Activated naive CD8-positive, alpha-beta T cell (primary cell): ENCODE results near the gene COBL.

Source experiments
- H3K27ac Mint-ChIP-seq: one replicate; pipeline ENCODE4 v1.8.0; 2021; ENCODE audit warnings: mixed read lengths
- H3K27me3 Mint-ChIP-seq: one replicate; pipeline ENCODE4 v1.8.0; 2021; ENCODE audit warnings: mixed read lengths
- H3K36me3 Mint-ChIP-seq: one replicate; pipeline ENCODE4 v1.8.0; 2021; ENCODE audit warnings: mixed read lengths
- H3K4me1 Mint-ChIP-seq: one replicate; pipeline ENCODE4 v1.8.0; 2021; ENCODE audit warnings: low read depth, mixed read lengths
- H3K4me3 Mint-ChIP-seq: one replicate; pipeline ENCODE4 v1.8.0; 2021; ENCODE audit warnings: mild to moderate bottlenecking, mixed read lengths
- H3K9me3 Mint-ChIP-seq: one replicate; pipeline ENCODE4 v1.8.0; 2021; ENCODE audit warnings: low read depth, mixed read lengths

COBL gene

GRCh38 chr7:51075681-51076580 lies 240.7 kb downstream of the COBL start:
- Mint-ChIP-seq H3K9me3 (no peaks in the 10 kb centered on the region), H3K27ac (no peak overlapping the region), H3K36me3 (no peaks in the 10 kb centered on the region), H3K4me1 (no peaks in the 10 kb centered on the region), H3K27me3 (no peaks in the 10 kb centered on the region), H3K4me3 (no peak overlapping the region)

- no peaks in the 10 kb centered on the region for H3K27me3 Mint-ChIP-seq
- H3K36me3 Mint-ChIP-seq: no peaks in the 10 kb centered on the region
- no peaks in the 10 kb centered on the region for H3K4me1 Mint-ChIP-seq
- H3K9me3 Mint-ChIP-seq: no peaks in the 10 kb centered on the region
- H3K27ac Mint-ChIP-seq: no peak overlapping the region
- no peak overlapping the region for H3K4me3 Mint-ChIP-seq
Observed at GRCh38 chr7:51073171-51073570, 243.4 kb downstream of the COBL start.

GRCh38 chr7:51072281-51072680 lies 244.3 kb downstream of the COBL start:
- no peak overlapping the region for H3K4me3 Mint-ChIP-seq
- no peaks in the 10 kb centered on the region for H3K36me3 Mint-ChIP-seq
- H3K9me3 Mint-ChIP-seq: no peaks in the 10 kb centered on the region
- H3K4me1 Mint-ChIP-seq: no peaks in the 10 kb centered on the region
- no peaks in the 10 kb centered on the region for H3K27me3 Mint-ChIP-seq
- H3K27ac Mint-ChIP-seq: no peak overlapping the region

GRCh38 chr7:51071427-51071826 lies 245.2 kb downstream of the COBL start:
- Mint-ChIP-seq H3K4me3 (no peak overlapping the region), H3K9me3 (no peaks in the 10 kb centered on the region), H3K4me1 (no peaks in the 10 kb centered on the region), H3K27me3 (no peaks in the 10 kb centered on the region), H3K36me3 (no peaks in the 10 kb centered on the region), H3K27ac (no peak overlapping the region)

- Mint-ChIP-seq H3K27ac (no peak overlapping the region), H3K4me3 (no peak overlapping the region), H3K36me3 (no peaks in the 10 kb centered on the region), H3K27me3 (no peaks in the 10 kb centered on the region), H3K9me3 (no peaks in the 10 kb centered on the region), H3K4me1 (no peaks in the 10 kb centered on the region)
Observed at GRCh38 chr7:51070151-51070550, 246.5 kb downstream of the COBL start.

GRCh38 chr7:51069411-51070083 lies 247.1 kb downstream of the COBL start:
- no peak overlapping the region for H3K27ac Mint-ChIP-seq
- no peaks in the 10 kb centered on the region for H3K4me1 Mint-ChIP-seq
- no peaks in the 10 kb centered on the region for H3K9me3 Mint-ChIP-seq
- H3K27me3 Mint-ChIP-seq: no peaks in the 10 kb centered on the region
- H3K4me3 Mint-ChIP-seq: no peak overlapping the region
- no peaks in the 10 kb centered on the region for H3K36me3 Mint-ChIP-seq

GRCh38 chr7:51068401-51068800 lies 248.2 kb downstream of the COBL start:
- Mint-ChIP-seq H3K4me3 (no peak overlapping the region), H3K27ac (no peak overlapping the region), H3K36me3 (no peaks in the 10 kb centered on the region), H3K9me3 (no peaks in the 10 kb centered on the region), H3K4me1 (no peaks in the 10 kb centered on the region), H3K27me3 (no peaks in the 10 kb centered on the region)

GRCh38 chr7:51067757-51068156 lies 248.9 kb downstream of the COBL start:
- H3K4me3 Mint-ChIP-seq: no peak overlapping the region
- no peaks in the 10 kb centered on the region for H3K27me3 Mint-ChIP-seq
- H3K9me3 Mint-ChIP-seq: no peaks in the 10 kb centered on the region
- no peaks in the 10 kb centered on the region for H3K36me3 Mint-ChIP-seq
- no peak overlapping the region for H3K27ac Mint-ChIP-seq
- no peaks in the 10 kb centered on the region for H3K4me1 Mint-ChIP-seq

GRCh38 chr7:51067258-51067657 lies 249.4 kb downstream of the COBL start:
- no peak overlapping the region for H3K4me3 Mint-ChIP-seq
- H3K27me3 Mint-ChIP-seq: no peaks in the 10 kb centered on the region
- H3K36me3 Mint-ChIP-seq: no peaks in the 10 kb centered on the region
- H3K27ac Mint-ChIP-seq: no peak overlapping the region
- no peaks in the 10 kb centered on the region for H3K4me1 Mint-ChIP-seq
- no peaks in the 10 kb centered on the region for H3K9me3 Mint-ChIP-seq

- no peak overlapping the region for H3K4me3 Mint-ChIP-seq
- no peaks in the 10 kb centered on the region for H3K27me3 Mint-ChIP-seq
- no peaks in the 10 kb centered on the region for H3K4me1 Mint-ChIP-seq
- H3K36me3 Mint-ChIP-seq: no peaks in the 10 kb centered on the region
- no peaks in the 10 kb centered on the region for H3K9me3 Mint-ChIP-seq
- no peak overlapping the region for H3K27ac Mint-ChIP-seq
Observed at GRCh38 chr7:51066405-51066882, 250.2 kb downstream of the COBL start.

- Mint-ChIP-seq H3K27ac (no peak overlapping the region), H3K27me3 (no peaks in the 10 kb centered on the region), H3K4me3 (no peak overlapping the region), H3K36me3 (no peaks in the 10 kb centered on the region), H3K4me1 (no peaks in the 10 kb centered on the region), H3K9me3 (no peaks in the 10 kb centered on the region)
Observed at GRCh38 chr7:51065766-51066165, 250.8 kb downstream of the COBL start.

GRCh38 chr7:51064688-51065087 lies 251.9 kb downstream of the COBL start:
- H3K27me3 Mint-ChIP-seq: no peaks in the 10 kb centered on the region
- H3K4me3 Mint-ChIP-seq: no peak overlapping the region
- H3K27ac Mint-ChIP-seq: no peak overlapping the region
- no peaks in the 10 kb centered on the region for H3K4me1 Mint-ChIP-seq
- no peaks in the 10 kb centered on the region for H3K9me3 Mint-ChIP-seq
- no peaks in the 10 kb centered on the region for H3K36me3 Mint-ChIP-seq

GRCh38 chr7:51062222-51062987 lies 254.2 kb downstream of the COBL start:
- no peaks in the 10 kb centered on the region for H3K4me1 Mint-ChIP-seq
- no peaks in the 10 kb centered on the region for H3K27me3 Mint-ChIP-seq
- H3K36me3 Mint-ChIP-seq: no peaks in the 10 kb centered on the region
- H3K27ac Mint-ChIP-seq: no peak overlapping the region
- H3K4me3 Mint-ChIP-seq: no peak overlapping the region
- H3K9me3 Mint-ChIP-seq: no peaks in the 10 kb centered on the region

GRCh38 chr7:51060536-51060935 lies 256.1 kb downstream of the COBL start:
- H3K27me3 Mint-ChIP-seq: no peaks in the 10 kb centered on the region
- no peak overlapping the region for H3K27ac Mint-ChIP-seq
- H3K9me3 Mint-ChIP-seq: no peaks in the 10 kb centered on the region
- no peaks in the 10 kb centered on the region for H3K4me1 Mint-ChIP-seq
- H3K4me3 Mint-ChIP-seq: no peak overlapping the region
- H3K36me3 Mint-ChIP-seq: no peaks in the 10 kb centered on the region
